HG02870 (cell line): ENCODE measurements around the gene BAIAP2L1.

Experiments
- ATAC-seq: cut with Tn5 transposase; IDR thresholded peaks from one replicate; pipeline ENCODE4 v1.9.1; 2021; ENCODE audit warnings: mild to moderate bottlenecking, moderate library complexity; ENCODE audit not compliant: unreplicated experiment

The BAIAP2L1 gene

DNA sequence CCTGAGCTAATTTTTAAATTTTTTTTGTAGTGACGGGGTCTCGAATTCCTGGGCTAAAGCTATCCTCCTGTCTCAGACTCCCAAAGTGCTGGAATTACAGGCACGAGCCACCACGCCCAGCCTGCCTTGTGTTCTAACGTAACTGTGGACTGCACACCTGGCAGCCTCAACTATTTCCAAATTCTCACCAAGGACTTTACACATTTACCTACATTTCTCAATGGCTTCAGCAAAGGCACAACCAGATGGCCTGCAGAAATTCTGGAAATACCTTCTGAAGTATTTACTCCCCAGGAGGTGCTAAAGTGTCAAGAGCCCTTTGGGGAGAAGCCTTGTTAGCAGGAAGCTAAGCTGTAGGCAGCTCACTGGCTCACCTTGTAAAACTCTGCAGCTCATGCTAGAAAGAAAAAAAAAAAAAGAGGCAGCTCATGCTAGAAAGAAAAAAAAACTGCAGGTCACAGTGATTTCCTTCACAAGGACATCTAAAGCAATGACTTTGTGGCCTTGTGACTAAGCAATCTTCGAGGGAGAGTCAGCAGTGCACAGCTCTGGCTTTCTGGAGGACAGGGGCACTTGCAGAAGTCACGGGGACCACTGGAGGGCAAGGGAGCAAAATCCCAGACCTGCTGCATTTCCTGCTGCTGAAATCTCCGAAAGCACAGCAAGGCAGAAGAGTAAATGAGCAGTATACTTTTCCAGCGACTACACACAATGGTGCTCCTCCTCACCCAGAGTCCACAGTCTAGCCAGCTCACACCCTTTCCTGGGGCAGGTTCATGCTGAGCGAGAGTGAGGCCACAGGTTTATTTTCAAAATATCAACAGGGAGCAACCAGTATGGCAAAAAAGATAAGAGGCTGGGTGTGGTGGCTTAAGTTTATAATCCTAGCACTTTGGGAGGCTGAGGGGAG lies 40.4 kb downstream of the BAIAP2L1 start:
- no peak for ATAC-seq

DNA sequence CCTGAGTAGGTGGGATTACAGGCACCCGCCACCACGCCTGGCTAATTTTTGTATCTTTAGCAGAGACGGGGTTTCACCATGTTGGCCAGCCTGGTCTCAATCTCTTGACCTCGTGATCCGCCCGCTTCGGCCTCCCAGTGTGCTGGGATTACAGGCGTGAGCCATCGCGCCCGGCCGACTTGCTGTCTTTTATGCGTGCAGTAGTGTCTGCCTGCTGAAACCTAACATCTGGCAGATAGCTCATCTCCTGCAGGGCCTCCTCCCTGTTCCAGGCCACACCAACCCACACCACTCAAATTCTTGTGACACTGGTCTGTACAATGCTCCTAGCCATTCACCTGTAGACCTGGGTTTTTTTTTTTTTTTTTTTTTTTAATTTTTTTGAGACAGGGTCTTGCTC lies 41.5 kb downstream of the BAIAP2L1 start:
- ATAC-seq = no peak

DNA sequence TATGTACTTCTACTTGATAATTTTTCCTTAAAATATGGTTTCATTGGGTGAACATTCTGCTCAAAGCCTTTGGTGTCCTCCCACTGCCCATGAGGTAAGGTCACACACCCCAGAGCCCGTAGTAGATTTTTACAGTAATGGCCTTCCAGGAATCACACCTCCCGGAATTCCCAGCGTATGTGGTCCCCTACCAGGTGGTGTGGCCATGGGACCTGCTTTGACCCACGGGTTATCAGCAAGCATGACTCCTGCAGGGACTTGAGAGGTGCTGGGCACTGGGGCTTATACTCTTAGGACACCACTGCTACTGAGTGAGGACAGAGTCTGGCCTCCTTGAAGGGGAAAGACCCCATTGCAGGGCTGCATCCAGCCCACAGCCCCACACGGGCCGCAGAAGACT lies 42.2 kb downstream of the BAIAP2L1 start:
- ATAC-seq = no peak

DNA sequence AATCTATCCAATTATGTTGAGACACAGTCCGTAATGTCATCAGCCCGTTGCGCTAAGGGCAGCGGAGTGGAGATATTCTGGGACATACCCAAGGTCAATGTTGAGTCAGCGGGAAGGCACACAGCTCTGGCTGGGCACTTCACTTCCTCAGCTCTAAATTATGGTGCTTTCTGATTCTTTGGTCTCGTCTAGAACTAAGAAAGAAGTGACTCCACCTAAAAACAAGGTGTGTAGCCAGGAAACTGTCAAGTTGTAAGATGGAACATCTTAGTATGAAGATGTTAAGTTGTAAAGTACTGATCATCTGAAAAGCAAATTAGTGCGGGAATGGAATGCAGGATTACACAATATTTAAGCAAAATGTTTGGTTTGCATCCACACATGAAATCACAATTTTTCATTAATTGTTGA lies 43.1 kb downstream of the BAIAP2L1 start:
- no peak for ATAC-seq

DNA sequence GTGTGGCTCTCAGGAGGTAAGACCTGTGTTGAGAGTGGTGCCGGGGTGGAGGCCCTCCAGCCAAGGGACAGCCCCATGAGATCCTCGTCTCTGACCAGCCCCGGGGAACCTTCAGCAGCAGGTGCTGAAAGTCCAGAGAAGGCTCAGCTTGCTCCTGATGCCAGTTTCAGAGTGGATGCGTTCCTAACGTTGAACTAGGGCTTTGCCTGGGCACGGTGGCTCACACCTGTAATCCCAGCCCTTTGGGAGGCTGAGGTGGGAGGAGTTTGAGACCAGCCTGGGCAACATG lies 45.7 kb downstream of the BAIAP2L1 start:
- no peak for ATAC-seq

DNA sequence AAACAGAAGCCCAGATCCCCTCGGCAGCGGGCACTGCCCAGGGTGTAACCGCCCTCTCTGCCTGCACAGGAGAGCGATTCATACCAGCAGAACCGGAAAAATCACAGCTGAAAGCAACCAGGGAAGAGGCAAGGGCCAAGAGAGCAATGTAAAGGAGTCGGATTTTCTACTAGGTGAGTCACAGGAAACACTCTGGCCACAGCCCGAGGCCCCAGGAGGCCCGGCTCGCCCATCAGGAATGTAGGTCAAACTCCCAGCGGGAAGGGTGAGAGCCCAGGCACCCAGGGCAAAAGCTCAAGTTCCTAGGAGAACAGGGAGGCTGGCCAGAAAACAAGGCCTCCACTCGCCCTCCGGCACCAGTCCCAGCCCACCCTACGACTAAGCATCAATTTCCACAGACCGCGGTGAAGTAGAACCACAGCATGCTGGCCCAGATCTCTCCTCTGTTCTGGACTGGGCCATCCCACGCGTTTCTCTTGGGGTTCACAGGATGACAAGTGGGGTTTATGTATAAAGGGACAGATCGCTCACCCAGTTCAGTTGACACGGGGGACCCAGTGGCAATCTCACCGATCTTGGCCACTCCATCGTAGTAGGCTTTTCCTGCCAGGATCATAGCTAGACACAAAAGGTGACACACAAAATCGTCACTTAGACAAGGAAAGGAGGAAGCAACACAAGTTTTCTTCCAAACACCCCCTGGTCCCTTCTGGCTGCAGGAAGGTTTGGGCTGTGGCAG lies 46.2 kb downstream of the BAIAP2L1 start:
- no peak for ATAC-seq

DNA sequence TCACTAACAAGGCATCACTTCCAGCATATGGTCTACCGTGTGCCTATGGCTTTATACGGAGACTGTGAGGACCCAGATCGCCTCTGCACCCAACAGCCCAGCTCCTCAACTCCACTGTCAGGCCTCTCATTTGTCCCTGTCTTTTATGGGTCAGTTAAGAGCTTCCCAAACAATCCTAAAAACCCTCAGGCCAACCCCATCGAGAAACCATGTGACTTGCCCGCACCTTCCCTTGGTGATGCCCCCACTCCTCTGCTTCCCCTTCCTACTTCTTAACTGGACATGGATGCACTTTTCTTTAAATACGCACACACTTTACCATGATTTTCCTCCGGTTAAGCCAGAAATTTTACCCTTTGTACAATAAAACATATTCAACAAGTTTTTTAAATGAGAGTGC lies 46.8 kb downstream of the BAIAP2L1 start:
- no peak for ATAC-seq

DNA sequence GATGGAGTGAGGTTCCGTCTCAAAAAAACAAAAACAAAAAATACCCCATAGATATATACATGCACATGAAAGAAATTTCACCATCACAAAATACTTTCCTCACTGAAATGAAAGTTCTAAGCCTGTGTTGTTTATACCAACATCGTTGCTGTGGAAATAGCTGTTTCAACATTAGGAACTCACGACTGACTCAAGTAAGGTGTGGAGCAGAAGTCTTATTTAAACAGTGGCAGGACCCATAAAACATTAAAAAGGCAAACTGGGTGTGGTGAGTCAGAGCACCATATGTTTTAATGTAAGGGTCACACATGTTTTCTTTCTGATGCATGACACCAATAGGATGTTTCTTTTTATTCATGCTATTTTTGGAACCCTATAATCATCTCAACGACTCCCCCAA lies 48.3 kb downstream of the BAIAP2L1 start:
- ATAC-seq = no peak

DNA sequence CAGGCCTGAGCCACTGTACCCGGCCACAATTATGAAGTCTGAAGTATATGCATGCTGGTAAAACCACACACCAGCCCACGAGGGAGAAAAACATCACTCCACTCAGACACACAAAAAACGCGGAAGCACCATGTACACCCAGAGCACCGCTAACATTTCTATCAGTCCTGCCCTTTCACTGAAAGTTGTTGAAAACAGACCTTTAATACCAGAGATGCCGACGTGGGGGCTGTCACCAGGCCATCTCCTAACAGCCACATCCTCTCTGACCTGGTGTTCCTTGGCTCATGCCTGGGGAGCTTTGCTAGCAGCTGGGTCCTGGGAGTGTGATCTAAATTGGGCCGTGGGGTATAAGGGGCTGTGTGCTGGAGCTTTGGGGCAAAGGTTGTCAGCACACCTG lies 49.8 kb downstream of the BAIAP2L1 start:
- ATAC-seq = no peak

DNA sequence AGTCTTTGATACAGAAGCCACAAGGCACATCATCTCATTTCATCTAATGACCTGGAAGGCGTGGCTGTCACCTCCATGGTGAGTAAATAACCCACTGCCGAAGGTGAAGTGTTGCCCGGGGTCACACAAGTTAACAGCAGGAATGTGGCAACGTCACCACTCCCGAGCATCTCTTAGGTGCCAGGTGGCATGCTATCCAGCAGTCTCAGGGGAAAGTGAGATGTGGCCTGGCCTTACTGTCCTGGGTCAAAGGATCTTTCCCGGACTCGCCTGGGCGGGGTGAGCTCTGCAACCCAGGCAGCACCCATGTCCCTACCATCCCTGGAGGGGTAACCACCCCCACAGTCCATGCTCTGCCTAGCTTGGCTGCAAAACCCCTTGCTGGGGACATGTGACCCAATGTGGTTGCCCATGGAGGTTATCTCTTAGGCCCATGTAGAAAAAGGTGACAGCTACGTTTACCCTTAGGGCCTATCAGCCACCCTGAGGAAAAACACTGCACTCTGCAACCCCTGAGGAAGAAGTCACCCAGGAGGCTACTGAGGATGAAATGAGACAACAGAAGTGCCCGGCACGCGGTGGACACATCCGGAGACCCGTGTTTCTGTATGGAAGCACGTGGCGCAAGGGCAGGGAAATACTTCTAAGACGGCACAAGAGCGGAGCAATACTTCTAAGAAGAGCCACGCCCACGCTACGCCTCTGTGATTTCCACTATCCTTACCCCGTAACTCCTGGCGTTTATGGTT lies 52.0 kb downstream of the BAIAP2L1 start:
- ATAC-seq = no peak

DNA sequence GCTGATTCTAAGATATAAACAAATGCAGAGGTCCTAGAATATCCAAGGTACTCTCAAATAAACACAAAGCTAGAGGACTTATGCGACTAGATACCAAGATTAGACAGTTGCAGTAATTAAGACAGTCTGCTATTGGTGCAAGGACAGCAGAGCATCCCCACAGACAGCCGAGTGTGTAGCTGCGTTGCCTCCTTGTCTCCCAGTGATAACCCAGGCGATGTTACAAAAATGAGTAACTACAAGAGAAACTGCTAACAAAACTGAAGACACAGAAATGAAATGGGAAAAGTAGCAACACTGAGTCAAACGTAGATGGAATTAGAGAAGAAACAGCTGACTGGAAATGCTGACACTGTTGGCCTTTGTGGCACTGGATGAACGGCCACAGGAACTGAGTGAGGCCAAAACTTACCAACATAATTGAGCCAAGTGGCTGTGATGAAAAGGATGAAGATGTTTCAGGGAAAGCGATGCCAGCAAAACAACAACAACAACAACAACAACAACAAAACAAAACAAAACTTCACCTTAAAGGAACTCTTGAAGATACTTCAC lies 54.3 kb downstream of the BAIAP2L1 start:
- ATAC-seq = no peak

DNA sequence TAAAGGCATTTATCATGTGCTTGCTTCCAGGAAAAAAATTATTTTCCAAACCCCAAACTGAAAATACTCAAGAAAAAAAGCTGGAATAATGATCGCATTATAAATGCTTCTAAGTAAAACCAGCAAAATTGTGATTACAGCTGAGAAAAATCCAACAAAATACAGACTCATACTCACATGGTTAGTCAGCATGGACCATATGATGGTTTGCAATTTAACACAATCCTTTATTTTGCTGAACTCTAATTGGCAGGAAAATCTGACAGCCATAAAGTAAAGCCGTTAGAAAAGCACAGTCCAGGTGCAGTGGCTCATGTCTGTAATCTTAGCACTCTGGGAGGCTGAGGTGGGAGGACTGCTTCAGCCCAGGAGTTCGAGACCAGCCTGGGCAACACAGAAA lies 59.8 kb downstream of the BAIAP2L1 start:
- no peak for ATAC-seq

DNA sequence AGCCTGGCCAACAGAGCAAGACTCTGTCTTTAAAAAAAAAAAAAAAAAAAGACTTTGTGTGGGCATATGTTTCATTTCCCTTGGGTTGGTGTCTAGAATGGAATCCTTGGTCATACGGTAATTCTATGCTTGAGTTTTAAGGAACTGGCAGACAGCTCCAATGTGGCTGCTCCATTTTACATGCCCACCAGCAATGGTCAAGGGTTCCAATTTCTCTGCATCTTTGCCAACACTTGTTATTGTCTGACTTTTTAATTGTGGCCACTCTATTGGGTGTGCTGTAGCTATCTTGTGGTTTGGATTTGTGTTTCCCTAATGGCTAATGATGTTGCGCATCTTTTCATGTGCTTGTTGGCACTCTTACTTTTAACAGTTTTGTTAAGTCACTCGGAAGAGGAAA lies 61.8 kb downstream of the BAIAP2L1 start:
- ATAC-seq = no peak

DNA sequence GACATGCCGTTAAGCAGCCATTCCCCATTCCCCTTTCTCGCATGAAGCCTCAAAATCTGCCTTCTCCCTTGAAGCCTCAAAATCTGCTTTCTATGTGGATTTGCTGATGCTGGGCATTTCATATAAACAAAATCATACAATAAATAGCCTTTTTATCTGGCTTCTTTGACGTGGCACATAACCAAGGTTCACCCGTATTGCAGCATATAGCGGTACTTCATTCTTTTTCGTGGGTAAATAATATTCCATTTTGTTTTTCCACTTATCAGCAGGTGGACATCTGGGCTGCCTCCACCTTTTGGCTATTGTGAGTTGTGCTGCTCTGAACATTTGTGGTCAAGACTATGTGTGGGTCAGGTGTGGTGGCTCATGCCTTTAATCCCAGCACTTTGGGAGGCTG lies 62.4 kb downstream of the BAIAP2L1 start:
- no peak for ATAC-seq

DNA sequence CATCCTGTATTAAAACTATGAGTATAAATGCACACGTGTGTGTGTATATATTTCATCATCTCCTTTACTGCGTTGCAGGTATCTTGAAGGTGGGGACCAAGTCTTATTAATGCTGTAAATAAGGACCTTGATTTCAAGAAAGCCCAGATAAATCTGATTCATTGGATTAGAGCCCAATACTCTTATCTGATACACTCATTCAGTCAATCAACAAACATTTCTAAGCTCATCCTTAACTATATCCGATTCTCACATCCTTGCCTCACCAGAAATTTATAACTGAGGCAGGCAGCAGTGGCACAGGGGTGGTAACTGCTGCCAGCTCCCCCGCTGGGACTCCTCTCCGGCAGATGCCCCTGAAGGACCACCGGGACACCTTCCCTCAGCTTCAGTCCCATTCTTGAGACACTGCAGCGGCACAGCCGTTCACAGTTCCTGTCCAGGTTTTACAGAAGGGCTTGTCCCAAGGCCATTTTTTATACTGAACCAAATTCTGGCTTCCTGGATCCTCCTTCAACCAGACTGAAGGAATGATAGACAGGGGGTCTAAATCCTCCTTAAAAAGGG lies 65.4 kb downstream of the BAIAP2L1 start:
- no peak for ATAC-seq

DNA sequence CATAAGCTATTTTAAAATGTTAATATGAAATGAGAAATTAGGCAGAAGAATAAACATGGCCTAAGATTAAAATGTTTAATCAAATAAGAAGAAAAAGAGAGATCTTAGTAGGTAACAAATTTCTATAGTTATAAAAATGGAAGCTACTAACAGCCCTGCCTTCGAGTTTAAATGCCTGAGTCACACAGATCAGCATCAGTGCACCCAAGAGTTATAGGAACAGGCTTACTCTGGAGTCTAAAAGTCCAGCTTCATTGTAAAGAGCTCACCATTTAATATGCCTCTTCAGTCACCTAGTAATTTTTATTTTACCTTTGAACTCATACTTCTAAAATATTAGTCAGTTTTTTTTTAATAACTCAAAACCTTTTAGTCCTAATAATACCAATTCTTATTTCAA lies 66.8 kb downstream of the BAIAP2L1 start:
- no peak for ATAC-seq

DNA sequence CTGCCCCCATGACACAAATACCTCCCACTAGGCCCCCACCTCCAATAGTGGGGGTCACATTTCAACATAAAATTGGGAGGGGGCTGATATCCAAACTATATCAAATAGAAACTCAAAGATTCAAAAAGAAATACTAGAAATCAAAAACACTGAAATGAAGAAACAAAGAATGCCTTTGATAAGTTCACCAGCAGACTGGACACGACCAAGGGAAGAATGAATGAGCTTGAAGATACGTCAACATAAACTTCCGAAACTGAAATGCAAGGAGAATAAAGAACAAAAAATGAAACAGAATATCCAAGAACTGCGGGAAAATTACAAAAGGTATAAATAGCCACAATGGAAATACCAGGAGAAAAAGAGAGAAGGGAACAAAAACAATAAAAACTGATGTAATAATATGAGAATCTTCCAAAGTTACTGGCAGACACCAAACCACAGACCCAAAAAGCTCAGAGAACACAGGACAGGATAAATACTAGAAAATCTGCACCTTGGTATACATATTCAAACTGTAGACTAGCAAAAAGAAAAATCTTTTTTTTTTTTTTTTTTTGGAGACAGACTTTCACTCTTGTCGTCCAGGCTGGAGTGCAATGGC lies 69.9 kb downstream of the BAIAP2L1 start:
- ATAC-seq = no peak

DNA sequence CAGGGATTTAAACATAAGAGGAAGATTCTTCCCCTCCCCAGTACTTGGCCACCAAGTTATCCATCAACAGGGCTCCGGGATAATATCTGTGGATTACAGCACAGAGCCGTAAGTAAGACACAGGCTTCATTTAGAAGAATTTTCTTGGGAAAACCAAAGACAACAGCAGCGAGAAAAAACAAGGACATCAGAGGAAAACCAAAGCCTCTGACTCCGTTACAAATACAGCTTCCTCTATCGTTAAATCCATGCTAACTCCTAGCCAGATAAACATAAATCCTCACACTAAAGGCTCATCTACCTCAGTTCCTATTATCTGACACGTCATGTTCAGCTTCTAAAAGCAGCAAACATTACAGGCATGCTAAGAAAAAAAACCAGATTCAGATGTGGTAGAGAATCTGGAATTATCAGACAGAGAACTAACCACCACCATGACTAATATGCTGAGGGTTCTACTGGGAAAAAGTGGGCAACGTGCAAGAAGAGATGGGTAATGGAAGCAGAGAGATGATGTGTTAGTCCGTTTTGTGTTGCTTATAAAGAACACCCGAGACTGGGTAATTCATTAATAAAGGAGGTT lies 71.0 kb downstream of the BAIAP2L1 start:
- no peak for ATAC-seq

DNA sequence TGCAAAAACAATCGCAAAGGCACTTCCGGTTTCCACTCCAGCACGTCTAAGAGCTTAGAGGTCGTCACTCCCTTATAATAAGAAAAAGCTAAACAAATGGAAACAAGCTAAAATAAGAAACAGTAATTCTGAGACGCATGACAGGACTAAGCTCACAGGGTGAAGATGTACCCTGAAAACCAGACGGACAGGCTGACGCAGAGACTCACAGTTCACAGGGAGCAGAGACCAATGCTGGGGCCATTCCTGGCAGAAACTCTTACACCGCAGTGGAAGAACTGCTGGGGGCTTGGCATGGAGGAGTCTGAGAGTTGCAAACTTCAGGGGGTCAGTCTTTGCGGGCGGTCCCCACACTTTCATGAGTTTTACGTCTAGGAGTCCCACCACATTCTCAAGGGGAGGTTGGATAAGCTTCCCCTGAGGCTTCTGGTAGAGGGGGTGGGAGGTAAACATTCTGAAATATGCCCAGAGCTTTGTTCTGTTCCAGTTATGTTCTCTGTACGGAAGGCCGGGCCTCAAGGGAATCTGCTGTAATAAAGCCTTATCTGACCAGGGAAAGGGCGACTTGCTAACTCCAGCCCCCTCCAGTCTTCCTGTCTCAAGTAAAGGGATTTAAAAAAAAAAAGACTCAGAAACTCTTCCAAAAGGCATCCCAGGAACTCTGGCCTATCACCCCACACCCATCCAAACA lies 71.6 kb downstream of the BAIAP2L1 start:
- ATAC-seq = no peak

DNA sequence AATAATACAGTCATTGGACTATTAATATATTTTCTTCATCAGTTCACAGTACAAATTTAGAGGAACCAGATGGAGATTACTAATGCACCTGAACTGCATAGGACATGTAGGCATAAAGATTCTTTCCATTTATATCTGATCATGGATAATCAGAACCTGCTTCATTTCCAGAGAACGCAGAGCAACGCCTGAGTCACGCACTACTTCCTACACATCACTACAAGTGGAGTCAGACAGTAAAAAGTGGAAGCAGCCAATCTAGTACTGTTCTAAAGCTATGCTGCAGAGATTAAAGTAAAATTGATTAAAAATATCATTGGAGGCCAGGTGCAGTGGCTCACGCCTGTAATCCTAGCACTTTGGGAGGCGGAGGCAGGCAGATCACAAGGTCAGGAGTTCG lies 76.1 kb downstream of the BAIAP2L1 start:
- no peak for ATAC-seq
